Measurements from ENCODE around the gene RPL39L. TPM values are rescaled to one million over a fixed set of nuclear protein-coding genes. Genes with fewer than 3 reads are reported as not detected.

The RPL39L gene
- total RNA-seq, 6 experiments from 2014 or later = 6.5 to 20.0 (median 18.0) TPM

- no peaks in the 10 kb centered on the region for H3K9me3 Mint-ChIP-seq
- no peak for DNase-seq
- TF ChIP-seq, protein P1, sequence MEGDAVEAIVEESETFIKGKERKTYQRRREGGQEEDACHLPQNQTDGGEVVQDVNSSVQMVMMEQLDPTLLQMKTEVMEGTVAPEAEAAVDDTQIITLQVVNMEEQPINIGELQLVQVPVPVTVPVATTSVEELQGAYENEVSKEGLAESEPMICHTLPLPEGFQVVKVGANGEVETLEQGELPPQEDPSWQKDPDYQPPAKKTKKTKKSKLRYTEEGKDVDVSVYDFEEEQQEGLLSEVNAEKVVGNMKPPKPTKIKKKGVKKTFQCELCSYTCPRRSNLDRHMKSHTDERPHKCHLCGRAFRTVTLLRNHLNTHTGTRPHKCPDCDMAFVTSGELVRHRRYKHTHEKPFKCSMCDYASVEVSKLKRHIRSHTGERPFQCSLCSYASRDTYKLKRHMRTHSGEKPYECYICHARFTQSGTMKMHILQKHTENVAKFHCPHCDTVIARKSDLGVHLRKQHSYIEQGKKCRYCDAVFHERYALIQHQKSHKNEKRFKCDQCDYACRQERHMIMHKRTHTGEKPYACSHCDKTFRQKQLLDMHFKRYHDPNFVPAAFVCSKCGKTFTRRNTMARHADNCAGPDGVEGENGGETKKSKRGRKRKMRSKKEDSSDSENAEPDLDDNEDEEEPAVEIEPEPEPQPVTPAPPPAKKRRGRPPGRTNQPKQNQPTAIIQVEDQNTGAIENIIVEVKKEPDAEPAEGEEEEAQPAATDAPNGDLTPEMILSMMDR (IDR thresholded peaks at IDR 0.05) = no peak
- peaks cover 41% of the 10 kb centered on the region for H3K4me1 Mint-ChIP-seq (ENCODE audit: low read depth)
- H3K27ac Mint-ChIP-seq = no peak overlapping the region
- H3K36me3 Mint-ChIP-seq (ENCODE audit: low read depth) = no peaks in the 10 kb centered on the region; the same call in 1 of the 2 replicates
- H3K4me3 Mint-ChIP-seq = no peak overlapping the region
- peaks cover 2% of the 10 kb centered on the region; the same call in 1 of the 2 replicates for H3K27me3 Mint-ChIP-seq (ENCODE audit: insufficient read depth)
Observed at GRCh38 chr3:187098923-187099512, 40.3 kb downstream of the RPL39L start.

GRCh38 chr3:187093320-187093719, 46.0 kb downstream of the RPL39L start:
- Mint-ChIP-seq H3K9me3 (peaks cover 1% of the 10 kb centered on the region), H3K27me3 (ENCODE audit: insufficient read depth) (peaks cover 2% of the 10 kb centered on the region; the same call in 1 of the 2 replicates), H3K36me3 (ENCODE audit: low read depth) (no peaks in the 10 kb centered on the region; the same call in 1 of the 2 replicates), H3K4me1 (ENCODE audit: low read depth) (no peaks in the 10 kb centered on the region), H3K4me3 (no peak overlapping the region), H3K27ac (no peak overlapping the region)
- no peak for DNase-seq
- TF ChIP-seq, protein P1 (IDR thresholded peaks at IDR 0.05) = no peak

DNA sequence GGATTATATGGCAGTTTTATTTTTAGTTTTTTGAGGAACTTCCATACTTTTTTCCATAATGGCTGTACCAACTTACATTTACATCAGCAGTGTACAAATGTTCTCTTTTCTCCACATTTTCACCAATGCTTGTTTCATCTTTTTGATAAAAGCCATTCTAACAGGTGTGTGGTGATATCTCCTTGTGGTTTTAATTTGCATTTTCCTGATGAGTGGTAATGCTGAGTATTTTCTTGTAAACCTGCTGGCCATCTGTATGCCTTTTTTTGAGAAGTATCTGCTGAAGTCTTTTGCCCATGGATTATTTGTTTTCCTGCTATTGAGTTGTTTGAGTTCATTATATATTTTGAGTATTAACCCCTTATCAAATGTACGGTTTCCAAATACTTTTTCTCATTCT, 50.6 kb downstream of the RPL39L start:
- no peak for DNase-seq
- H3K27ac Mint-ChIP-seq = no peak overlapping the region
- peaks cover 8% of the 10 kb centered on the region for H3K36me3 Mint-ChIP-seq (ENCODE audit: low read depth)
- peaks cover 5% of the 10 kb centered on the region for H3K4me1 Mint-ChIP-seq (ENCODE audit: low read depth)
- no peak overlapping the region for H3K4me3 Mint-ChIP-seq
- peaks cover 13% of the 10 kb centered on the region for H3K9me3 Mint-ChIP-seq
- TF ChIP-seq, protein P1 (IDR thresholded peaks at IDR 0.05) = no peak
- 0 out of 2 replicates have a peak, but pooled peaks cover 1% of the 10 kb centered on the region for H3K27me3 Mint-ChIP-seq (ENCODE audit: insufficient read depth)

DNA sequence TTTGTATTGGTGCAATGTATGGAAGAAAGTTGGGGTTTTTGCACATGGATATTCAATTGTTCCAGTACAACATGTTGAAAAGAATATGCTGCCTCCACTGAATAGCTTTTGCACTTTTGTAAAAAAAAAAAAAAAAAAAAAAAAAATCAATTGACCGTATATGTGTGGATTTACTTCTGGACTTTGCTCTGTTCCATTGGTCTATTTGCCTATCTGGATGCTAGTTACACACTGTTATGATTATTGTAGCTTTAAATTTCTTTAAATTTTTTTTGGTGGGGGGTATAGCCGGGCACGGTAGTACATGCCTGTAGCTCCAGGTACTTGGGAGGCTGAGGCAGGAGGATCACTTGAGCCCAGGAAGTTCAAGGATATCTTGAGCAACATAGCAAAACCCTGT, 52.5 kb downstream of the RPL39L start:
- no peak overlapping the region for H3K4me3 Mint-ChIP-seq
- peaks cover 5% of the 10 kb centered on the region for H3K4me1 Mint-ChIP-seq (ENCODE audit: low read depth)
- TF ChIP-seq, protein P1 (IDR thresholded peaks at IDR 0.05) = no peak
- H3K27ac Mint-ChIP-seq = no peak overlapping the region
- no peak for DNase-seq
- H3K36me3 Mint-ChIP-seq (ENCODE audit: low read depth) = peaks cover 8% of the 10 kb centered on the region
- peaks cover 13% of the 10 kb centered on the region for H3K9me3 Mint-ChIP-seq
- 0 out of 2 replicates have a peak, but pooled peaks cover 1% of the 10 kb centered on the region for H3K27me3 Mint-ChIP-seq (ENCODE audit: insufficient read depth)

- Mint-ChIP-seq H3K27me3 (ENCODE audit: insufficient read depth) (0 out of 2 replicates have a peak, but pooled peaks cover 1% of the 10 kb centered on the region), H3K4me1 (ENCODE audit: low read depth) (peaks cover 5% of the 10 kb centered on the region), H3K27ac (no peak overlapping the region), H3K36me3 (ENCODE audit: low read depth) (peaks cover 8% of the 10 kb centered on the region), H3K9me3 (peaks cover 13% of the 10 kb centered on the region), H3K4me3 (no peak overlapping the region)
- TF ChIP-seq, protein P1 (IDR thresholded peaks at IDR 0.05) = no peak
- no peak for DNase-seq
Observed at GRCh38 chr3:187085933-187086332, 53.4 kb downstream of the RPL39L start.
